ENCODE data around the gene GAN.
"Not testable (repeated sequence)": the region's sequence is repeated elsewhere in the genome, so short reads cannot be mapped to it uniquely, and the experiment has no call there.

The GAN gene

DNA sequence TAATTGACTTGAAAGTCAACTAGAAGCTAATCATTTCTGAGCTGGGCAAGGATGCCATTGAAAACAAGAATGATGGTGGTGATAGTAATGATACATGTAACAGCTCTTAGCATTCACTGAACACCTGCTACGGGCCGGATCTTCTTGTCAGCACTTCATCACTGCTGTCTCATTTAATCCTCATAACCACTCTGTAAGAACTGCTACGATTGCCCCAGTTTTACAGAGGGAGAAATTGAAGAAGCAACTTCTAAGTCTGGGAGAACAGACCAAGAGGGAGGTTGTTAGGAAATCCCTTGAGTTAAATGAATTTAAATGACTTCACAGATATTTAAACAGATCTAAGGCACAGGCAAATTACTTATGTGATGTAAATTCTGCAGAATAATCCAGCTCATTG lies 7.0 kb upstream of the GAN start:
- DNase-seq = no peak

DNA sequence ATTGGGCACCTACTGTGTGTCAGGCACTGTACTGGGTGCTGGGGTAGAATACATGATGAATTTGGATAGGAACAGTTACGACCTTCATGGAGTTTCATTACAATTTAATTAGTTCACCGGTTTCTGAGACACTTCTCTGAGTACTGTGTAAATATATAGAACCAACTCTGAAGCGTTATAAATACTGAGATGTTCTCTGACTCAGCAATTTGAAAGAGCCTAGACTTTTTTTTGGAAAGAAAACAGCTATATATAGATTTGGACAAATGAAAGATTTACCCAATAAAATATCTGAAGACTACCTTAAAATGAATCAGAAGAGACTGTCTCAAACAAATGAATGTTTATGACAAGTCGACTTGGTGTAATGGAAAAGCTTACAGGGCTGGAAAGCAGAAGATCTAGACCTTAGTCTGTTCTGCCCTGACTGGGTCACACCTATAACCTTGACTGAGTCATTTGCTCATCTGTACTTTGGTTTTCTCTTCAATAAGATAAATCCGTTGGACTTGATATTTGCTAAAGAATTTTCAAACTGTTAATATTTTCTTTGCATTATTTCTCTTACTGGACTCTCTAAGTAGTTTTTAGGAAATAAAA lies 4.6 kb upstream of the GAN start:
- no peak for DNase-seq

DNA sequence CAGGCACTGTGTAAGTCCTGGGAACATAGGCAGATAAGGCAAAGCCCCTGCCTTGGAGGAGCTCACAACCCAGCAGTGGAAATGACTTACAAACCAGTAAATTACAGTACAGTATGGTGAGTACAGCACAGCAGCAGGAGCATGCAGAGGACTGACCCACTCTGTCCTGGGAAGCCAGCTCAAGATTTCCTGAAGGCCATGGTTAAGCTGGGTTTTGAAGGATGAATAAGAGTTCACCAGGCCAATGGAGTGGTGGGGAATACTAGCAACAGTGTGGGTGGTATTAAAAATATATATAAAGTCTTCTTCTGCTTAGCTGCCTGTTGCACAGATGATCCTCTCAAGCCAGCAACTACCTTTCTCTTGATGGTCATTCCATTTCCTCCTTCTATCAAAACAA lies 3.0 kb upstream of the GAN start:
- DNase-seq = no peak

DNA sequence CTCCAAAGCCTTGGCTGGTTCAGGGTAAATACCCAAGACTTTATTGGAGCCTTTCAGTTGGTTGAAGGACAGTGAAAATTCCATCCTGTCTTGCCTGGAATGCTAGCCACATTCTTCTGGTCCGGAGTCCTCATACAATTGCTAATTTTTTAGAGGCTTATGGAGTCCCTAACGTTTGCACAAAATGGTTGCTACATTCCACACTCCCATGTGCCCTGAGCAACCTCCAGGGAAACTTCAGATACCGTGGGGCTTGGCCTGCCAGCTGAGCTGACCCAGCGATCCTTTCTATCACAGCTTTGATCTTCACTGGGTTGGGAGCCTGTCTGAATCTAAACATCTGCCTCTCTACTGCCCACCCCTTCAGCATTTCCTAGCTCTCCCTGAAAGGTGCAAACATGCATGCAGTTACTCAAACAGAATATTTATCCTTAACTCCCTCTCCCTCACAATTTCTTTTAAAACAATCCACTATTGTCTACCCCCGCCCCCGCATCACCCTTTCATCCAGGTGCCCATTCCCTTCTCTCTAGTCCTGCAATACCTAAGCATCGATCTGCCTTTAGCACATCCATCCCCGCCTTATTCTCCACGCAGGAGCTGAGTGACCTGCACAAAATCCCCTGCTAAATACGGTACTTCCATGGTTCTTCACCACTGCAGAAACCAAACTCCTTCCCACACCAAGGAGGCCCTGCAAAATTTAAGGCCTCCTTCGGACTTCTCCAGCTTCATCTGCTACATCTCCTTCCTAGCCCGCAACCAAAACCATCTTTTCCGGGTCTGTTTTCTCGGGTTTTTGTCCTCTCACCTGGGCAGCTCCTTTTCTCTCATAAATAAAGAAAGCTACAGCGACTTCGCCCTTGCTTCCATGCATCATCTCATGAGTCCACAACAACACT lies 810 bp upstream of the GAN start:
- DNase-seq = no peak

DNA sequence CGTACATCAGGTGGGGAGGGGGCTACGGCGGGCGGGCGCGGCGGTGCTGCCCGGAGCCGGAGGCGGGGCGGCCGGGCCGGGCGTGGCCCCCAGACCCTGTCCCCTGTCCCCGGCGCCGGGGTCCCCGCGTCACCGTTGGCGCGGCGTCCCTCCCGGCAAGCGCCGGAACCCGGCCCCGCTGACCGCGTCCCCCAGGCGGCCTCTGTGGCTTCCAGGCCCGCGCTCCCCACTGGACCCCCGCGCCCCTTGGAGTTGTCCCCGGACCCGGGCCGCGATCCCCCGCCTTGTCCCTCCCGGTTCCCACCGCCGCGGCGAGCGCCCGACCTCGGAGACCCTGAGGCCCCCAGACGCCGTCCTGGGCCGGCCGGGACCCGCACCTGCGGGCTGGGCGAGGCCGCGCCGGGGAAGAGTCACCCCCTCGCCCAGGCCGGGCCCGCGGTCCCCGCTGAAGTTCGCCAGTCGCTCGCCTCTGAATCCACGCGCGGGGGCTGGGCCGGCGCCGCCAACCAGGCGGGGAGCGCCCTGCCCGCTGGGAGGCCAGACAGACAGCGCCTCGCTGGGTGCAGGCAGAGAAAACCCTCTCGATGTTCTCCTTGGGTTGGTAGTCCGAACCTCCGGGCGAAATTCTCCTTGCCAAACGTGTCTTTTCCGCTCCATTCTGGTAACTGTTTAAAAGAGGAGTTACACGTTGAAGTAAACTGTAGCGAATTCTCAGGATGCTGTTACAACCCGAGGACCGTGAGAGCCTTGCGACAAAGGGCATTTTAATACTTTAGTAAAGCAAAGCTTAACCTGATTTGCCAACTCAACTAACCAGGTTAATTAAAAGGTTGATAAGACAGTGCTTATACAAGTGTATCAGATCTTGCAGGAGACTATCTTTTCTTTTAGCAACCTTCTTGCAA lies 761 bp downstream of the GAN start:
- peak; percentile 12 to 37 (median 18) for DNase-seq

DNA sequence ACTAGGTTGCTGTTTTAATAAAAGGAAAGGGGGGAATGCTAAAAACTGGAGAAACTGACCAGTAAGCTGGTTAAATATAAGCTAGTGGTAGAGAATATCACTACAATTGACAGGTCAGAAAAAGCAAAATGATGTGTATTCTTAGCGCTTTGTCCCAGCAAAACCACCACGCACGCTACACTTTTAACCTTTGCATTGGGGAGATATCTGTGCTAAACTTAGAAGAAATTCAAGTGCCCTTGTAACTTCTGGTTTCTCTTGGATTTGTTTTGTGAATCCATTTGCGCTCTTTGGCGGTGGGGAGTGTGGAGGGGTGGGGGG lies 1.4 kb downstream of the GAN start:
- no peak for DNase-seq

DNA sequence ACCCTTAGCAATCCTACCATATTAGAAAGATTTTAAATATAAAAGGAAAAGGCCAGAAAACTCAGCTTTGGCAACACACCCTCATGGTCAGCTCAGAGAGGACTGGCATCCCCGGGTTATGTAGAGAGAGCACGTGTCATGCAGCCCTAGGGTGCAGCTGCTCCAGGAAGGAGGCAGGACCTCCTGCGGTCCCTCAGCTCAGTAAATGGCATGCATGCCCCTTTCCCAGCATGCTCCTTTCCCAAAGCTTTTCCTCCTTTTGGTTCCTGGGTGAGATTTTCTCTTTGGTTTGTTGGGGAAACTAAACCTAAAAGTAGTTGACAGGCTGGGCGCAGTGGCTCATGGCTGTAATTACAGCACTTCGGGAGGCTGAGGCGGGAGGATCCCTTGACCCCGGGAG lies 3.9 kb downstream of the GAN start:
- no peak for DNase-seq

DNA sequence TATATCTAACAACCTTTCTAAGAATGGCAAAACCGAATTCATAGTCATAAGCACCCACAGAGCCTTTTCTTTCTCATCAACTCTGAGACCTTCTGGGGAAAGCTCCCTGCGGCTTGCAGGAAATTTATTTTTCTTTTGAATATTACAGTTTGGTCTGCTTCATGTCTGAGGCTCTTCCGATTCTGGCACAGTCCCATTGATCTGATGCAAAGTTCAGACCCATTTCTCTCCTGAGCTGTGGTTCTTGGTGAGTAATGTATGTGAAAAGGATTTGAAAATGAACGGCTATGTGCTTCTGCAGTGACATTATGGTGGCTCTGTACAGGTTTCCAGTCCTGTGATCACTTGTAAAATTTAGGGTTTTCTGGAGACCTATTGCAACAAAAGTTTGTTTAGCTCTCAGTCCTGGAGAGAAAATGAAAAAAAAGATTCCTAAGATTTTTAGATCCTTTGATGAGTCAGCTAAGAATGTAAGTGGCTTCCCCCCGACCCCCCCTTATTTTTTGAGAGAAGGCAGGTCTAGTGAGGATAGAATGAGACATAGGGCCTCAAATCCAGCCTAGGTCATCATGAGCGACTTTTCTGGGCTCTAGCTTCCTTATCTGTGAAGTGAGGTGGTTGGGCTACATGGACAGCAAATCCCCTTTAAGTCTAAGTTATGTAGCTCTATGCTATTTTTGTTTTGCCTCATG lies 4.6 kb downstream of the GAN start:
- DNase-seq = no peak

DNA sequence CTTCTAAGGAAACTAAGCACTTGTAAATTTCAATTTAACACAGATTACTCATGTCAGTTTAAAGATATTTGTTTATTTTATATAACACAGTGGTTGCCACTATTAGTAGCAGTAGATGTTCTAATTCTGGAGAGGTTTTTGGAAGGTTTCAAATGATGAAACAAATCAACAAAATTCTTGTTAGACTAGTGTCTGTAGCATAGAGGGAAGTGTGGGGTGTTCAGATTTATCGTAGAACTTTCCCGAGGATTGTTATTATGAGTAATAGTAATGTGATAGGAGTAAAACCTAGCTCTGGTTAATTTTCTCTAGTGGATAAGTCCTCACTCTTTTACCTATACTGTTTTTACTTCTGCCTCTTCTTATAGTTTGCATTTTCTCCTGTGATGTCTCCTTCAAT lies 6.3 kb downstream of the GAN start:
- DNase-seq = no peak

DNA sequence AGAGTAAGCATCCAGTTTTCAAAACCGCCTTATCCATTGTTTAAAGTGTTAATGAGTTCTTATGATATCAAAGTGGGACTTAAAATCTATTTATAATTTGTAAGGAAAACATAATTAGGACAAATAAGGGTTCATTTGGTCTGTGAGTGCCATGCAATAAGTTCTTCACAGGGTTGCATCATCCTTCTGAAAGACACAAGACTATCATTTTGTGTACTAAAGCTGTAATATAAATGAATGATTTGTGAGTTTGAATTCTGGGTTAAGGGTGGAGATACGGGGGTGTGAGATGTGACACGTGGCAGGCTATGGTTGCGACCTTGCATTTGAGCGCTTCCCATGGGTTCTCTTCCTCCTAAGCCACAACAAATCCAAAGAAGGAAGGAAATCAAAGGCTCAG lies 6.8 kb downstream of the GAN start:
- DNase-seq = no peak

DNA sequence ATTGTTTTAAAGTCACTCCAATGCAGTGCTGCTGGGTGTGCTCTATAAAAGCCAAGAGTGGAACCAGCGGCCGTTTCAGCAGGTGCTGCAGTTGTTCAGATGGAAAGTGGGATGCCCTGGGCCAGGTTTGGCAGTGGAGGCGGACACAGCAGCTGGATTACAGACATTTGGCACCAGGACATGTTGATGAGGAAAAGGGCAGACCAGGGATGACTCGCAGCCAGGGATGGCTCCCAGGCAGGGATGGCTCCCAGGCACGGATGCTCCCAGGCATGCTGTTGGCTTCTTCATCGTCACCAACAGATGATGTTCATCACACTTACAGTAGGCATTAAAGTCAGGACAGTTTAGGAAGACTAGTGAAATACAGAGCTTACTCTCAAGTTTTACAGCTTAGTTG lies 10.0 kb downstream of the GAN start:
- no peak for DNase-seq

DNA sequence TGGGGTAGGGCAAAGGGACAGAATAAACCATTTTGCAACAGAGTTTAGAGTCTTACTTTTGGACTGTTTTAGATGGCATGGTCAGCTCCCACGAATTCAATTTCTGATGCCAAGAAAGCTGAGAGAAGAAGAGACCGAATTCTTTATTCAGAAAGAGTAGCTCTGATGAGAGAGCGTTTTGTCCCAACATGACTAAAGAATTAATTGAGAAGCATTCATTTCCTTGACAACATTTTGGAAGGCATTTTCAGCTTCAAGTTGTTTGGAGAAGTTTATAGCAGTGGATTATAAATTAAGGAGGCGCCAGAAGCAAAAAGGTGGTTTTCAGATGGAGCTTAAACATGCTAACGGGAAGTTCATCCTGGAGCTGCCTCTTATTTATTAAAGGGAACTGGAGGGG lies 12.2 kb downstream of the GAN start:
- DNase-seq = no peak

DNA sequence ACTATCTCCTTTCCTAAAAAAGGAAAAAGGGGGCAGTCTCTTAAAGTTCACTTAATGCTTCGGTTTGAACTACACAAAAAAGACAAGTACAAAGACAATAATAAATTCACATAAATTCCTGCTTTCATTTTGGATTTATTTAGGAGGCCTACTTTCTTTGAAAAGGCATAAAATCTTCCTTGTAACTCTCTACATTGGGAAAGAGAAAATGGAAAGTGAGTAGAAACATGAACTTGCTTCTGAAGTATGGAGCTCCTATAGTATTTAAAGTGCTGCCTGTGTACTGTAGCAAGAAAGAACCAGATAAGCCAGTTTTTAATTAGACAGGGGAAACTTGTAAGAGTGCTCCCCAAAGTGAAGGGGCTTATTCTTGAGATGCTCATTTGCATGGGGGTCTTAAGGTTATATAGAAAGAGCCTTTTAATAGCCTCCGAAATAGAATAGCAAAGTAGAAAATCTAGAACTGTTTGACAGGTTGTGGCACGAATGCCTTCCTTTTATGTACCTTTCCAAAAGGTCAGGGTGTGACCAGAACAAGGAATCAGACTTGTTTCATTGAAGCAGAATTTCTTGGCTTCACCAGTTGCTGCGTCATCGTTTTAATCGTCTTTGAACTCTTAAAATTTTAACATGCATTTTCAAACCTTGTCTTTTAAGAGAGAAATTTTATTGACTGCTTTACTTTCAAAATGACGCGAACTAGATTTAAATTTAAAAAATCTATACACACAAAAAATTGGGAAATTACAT lies 12.9 kb downstream of the GAN start:
- DNase-seq = no peak

DNA sequence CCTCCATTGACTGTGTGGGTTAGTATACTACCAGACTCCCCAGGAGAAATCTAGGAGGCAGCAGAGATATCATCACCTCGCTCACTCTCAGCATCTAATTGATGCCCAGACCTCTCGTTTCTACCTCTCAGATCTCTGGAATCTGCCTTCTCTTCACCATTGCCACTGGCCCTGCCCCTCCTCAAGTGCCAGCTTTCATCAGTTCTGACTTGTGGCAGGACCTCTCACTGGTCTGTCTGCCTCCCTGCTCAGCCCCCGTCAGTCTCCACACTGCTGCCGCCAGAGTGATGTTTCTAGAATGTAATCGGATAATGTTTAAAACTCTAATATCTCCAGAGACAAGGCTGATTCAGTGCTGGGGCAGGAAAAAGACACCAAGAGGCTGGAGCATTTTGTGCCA lies 15.2 kb downstream of the GAN start:
- no peak for DNase-seq

DNA sequence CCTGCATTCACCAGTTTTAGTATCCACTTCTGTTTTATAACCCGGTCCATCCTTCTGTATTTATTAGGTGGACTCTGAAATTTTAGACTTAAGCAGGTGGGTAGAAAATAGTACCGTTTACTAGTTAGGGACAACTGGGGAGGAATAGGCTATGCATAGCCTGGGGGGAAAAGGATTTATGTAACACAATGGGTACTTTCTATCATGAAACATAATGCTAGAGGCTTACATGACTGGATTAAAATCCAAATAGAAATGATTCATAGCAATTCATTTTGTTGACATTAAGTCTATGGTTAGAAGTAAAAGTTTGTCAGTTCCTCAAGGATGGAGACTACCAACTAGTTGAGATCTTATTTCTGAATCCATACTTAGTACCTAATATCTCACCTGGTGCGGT lies 18.6 kb downstream of the GAN start:
- no peak for DNase-seq

DNA sequence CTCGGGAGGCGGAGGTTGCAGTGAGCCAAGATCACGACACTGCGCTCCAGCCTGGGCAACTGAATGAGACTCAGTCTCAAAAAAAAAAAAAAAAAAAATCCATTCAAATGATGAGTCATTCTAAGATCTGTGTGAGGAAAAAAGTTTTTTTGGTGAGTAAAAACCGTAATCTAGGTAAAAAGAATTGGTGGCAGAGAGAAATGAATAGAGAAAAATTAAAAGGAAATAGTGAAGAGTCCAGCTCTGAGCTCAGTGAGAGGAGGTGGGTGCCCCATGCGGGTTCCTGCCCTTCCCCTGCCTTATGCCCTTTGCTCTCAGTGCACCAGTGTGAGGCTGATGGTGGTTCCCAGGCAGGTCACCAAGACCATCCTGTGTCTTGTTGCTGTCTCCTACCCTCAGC lies 20.9 kb downstream of the GAN start:
- DNase-seq = peak in 1 of 5 donors; percentile 48

DNA sequence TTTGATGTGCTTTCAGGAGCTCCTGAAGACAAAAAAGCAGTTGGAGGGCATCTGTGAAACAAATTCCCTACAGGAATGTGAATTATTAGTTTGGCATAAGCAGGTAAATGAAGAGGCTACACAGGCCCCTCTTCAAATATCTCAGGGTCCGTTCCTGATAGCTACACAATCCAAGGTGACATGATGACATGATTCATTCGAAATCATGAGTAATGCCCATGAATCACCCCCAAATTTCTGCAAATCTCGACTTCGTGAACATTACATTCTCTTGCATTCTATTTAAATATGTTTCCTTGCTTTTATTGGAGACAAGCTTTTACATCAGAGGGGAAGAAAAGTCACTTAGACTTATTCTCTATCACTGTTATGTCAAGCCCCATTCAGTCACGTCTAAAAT lies 22.3 kb downstream of the GAN start:
- DNase-seq = no peak

DNA sequence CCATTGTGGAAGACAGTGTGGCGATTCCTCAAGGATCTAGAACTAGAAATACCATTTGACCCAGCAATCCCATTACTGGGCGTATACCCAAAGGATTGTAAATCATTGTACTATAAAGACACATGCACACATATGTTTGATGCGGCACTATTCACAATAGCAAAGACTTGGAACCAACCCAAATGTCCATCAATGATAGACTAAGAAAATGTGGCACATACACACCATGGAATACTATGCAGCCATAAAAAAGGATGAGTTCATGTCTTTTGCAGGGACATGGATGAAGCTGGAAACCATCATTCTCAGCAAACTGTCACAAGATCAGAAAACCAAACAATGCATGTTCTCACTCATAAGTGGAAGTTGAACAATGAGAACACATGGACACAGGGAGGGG lies 30.4 kb downstream of the GAN start:
- DNase-seq = not testable (repeated sequence)

DNA sequence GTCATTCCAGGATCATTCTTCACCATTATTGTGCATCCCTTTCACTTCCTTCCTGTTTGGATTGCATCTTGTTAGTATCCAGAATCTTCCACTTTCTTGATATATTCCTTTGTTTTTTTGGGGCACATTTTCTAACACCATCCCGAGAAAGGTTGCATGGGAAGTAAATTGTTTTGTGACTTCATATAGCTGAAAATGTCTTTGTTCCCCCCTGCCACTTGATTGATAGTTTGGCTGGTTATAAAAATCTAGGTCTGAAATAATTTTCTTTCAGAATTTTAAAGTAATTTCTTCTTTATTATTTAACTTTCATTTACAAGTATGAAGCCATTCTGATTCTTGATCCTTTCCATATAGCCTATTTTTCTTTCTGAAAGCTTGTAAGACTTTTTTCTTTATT lies 32.7 kb downstream of the GAN start:
- DNase-seq = no peak

DNA sequence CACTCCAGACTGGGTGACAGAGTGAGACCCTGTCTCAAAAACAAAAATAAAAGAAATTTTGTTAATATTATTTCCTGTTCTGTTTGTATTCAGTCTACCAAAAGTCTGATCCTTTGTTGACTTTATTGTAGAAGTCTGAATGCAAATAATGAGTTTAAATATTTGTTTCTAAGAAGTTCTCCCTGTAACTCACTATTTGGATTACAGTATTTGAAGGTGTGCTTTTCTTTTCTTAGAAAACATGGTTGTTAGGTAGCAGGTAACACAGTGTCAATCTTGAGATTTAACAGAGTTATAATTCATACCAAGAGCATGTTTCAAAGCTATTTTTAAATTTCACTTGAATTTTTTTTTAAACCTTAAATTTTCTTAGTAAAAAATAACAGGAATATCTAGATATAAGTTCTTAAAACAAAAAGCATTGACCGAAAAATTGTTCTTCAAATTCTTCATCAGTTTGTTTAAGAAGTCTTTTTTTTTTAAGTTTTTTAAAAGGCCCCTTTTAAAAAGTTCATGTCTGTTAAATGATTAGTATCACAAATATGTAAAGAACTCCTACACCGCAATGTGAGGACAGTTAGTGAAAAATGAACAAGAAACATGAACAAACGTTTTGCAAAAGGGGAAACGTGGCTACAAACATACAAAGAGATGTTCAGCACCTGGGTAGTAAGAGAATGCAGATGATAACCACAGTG lies 35.0 kb downstream of the GAN start:
- DNase-seq = no peak

DNA sequence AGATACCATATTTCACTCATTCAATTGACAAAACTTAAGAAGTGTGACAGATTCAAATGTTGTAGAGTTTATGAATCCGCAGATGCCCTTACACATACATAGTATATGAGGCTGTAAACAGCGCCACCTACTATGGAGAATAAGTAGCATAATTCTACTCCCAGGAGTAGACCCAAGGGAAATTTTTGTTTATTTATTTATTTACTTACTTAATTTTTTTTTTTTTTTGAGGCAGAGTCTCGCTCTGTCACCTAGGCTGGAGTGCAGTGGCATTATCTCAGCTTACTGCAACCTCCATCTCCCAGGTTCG lies 35.5 kb downstream of the GAN start:
- DNase-seq = no peak

DNA sequence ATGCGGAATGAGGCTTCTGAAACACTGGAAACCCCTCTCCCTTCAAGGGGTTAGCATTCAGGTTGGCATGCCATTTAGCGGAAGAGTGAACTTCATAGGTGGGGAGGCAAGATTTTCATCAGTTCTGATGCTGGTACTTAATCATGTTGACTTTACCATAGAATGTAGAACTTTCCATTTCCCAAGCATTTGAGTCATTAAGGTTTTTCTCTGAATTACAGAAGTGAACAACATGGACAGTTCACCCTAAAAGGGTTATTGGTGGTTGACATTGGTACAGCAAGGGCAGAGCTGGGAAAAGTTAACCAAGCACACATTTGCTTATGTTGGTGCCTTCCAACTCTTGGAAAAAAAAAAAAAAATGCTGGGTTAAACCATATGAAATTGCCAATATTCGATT lies 39.1 kb downstream of the GAN start:
- DNase-seq = no peak
